Large intestine (tissue), 3 donors: Measurements from ENCODE around the gene RAC3. TPM values are rescaled to one million over a fixed set of nuclear protein-coding genes. Genes with fewer than 3 reads are reported as not detected.
A peak's percentile ranks its signal among the peaks of the same experiment; 100 is the strongest.

ENCODE experiments used
- DNase-seq, 2 donors: peaks; one replicate each; pipeline versions ENCODE4 v3.0.0 to v3.0.0-alpha.2; 2013
- H3K27ac ChIP-seq: one replicate; pipeline ENCODE4 v1.5.1; 2013; ENCODE audit warnings: low read length
- H3K27me3 ChIP-seq: 2 replicates; pipeline ENCODE4 v1.6.1; 2013; ENCODE audit warnings: low read length; ENCODE audit not compliant: control insufficient read depth, insufficient read depth
- H3K36me3 ChIP-seq: 2 replicates; pipeline ENCODE4 v1.6.1; 2013; ENCODE audit warnings: low read length; ENCODE audit not compliant: control insufficient read depth, insufficient read depth
- H3K4me1 ChIP-seq: one replicate; pipeline ENCODE4 v1.6.1; 2013; ENCODE audit warnings: low read length; ENCODE audit not compliant: control insufficient read depth, insufficient read depth
- H3K4me3 ChIP-seq: one replicate; pipeline ENCODE4 v1.5.1; 2013; ENCODE audit warnings: low read length
- H3K9me3 ChIP-seq: one replicate; pipeline ENCODE4 v1.6.1; 2013; ENCODE audit warnings: mild to moderate bottlenecking, low read depth, low read length, moderate library complexity; ENCODE audit not compliant: control insufficient read depth
- WGBS: methylation state at CpG from one replicate; pipeline ENCODE4 v1.1.5; 2013; ENCODE audit warnings: low lambda C conversion rate; ENCODE audit not compliant: insufficient coverage; 5-methylcytosine and 5-hydroxymethylcytosine counted together
- polyA plus RNA-seq: library from polyadenylated mRNA; unstranded; fragments of 120-200 nt; gene quantifications from one replicate; pipeline ENCODE4 v1.2.1, GENCODE V29; 2013

Gene RAC3
- polyA plus RNA-seq, 1 donor: 10.1 TPM

DNA sequence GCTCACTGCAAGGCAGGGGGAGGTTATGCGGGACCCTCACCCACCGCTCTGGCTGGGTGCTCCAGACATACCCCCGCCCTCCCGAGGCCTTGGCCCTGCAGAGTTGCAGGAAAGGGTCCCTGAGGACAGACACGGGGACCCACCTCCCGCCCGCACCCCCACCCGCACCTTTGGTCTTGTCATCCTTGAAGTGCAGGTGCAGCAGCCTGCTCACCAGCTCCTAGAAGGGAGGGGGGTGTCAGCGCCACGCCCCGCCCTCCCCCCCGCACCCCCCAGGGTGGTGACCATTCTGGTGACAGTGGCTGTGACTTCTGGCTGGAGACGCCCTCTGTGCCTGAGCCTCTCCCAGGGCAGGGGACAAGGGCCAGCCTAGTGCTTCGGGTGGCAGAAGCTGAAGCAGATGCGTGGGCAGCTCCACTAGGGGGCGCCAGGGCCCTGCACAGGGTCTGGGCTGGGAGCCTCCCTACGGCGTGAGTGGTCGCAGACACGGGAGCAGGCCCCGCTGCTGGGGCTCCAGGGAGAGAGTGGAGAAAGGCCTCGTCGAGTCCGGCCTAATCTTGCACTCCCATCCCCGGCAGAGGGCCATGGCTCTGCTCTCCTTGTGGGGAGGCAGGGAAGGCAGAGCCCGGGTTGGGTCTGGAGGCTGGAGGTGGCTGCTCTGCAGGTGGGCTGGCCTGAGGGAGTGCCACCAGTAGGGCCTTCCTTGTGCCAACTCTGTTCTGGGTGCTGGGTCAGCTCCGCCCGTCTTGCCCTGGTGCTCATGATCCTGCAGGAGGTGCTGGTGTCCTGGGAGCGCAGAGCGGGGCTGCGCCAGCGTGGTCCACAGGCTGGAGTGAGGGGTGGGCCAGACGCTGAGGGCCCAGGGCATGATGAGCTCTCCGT, 11.5 kb upstream of the RAC3 start:
- peaks cover 23% of the 10 kb centered on the region for H3K4me1 ChIP-seq
- H3K4me3 ChIP-seq: no peak overlapping the region
- H3K9me3 ChIP-seq: no peaks in the 10 kb centered on the region
- H3K27ac ChIP-seq: no peak overlapping the region
- DNase-seq: peak in 1 of 2 donors; percentile 41
- no peaks in the 10 kb centered on the region for H3K27me3 ChIP-seq
- no CpG with 5 or more reads among the region's 34 CpGs for WGBS
- H3K36me3 ChIP-seq: peaks cover 16% of the 10 kb centered on the region

DNA sequence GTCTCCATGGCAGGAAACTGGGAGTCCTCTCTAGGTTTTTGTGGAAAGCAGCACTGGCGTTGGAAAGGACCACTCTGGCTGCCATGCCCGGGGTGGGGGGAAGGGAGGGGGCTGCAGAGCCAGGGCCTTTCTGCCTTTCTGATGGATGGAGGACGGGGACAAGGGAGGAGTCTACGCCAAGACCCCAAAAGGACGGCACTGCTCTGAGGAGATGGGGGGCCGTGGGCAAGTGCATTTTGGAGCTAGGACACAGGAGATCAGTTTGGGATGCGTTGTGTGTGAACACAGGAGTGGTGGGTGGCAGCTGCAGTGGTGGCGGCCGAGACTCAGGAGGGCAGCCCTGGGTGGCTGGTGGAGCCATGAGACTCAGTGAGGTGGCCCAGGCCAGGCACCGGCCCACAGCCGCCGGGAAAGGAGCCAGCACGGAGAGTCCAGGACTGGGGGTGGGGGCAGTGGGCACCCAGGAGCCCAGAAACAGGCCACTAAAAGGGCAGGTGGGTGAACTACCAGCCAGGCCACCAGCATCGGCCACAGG, 10.8 kb upstream of the RAC3 start:
- no peak overlapping the region for H3K4me3 ChIP-seq
- peaks cover 16% of the 10 kb centered on the region for H3K36me3 ChIP-seq
- H3K4me1 ChIP-seq: peaks cover 23% of the 10 kb centered on the region

DNA sequence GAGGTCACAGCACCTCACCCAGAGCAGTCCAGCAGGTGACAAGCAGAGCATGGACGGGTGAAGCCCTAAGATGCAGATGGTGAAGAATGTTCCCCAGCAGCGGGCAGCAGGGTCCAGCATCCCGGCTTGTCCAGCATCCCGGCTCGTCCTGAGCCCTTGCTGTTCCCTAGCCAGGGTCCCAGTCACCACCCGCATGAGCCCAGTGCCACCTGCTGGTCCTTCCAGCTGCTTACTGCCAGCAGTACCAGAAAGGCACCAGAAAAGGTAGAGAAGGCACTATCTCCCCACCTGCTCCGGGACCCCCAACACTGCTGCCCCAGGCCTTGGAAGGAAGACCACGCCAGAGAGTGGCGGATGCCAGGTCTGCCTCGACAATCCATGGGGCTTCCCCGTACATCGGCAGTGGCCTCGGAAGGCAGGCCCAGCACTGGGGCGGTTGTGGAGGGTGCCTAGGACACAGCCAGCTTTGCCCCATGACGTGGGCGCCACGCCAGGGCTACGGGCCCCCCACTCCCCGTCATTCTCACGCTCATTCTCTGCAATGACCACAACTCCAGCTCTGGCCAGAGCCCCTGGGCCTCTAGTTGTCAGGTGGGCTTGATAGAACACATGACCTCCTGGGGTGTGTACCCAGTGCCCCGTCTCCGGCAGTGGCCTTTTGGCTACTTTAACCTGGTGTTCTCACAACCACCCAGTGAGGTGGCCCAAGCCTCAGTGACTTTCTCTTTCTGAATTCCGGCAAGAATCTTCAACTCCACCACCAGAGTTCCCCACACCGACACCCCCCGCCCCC, 10.2 kb upstream of the RAC3 start:
- peak; percentile 53 to 54 for DNase-seq
- Histone ChIP-seq H3K36me3 (peaks cover 20% of the 10 kb centered on the region), H3K4me1 (peaks cover 23% of the 10 kb centered on the region), H3K9me3 (no peaks in the 10 kb centered on the region), H3K4me3 (peak overlapping the region; percentile 97), H3K27me3 (no peaks in the 10 kb centered on the region), H3K27ac (no peak overlapping the region)
- no CpG with 5 or more reads among the region's 25 CpGs for WGBS

More for the DNA sequence above, 10.8 kb upstream of the RAC3 start:
- H3K27ac ChIP-seq: no peak overlapping the region
- no peaks in the 10 kb centered on the region for H3K27me3 ChIP-seq
- no peak for DNase-seq
- WGBS: no CpG with 5 or more reads among the region's 14 CpGs
- no peaks in the 10 kb centered on the region for H3K9me3 ChIP-seq

DNA sequence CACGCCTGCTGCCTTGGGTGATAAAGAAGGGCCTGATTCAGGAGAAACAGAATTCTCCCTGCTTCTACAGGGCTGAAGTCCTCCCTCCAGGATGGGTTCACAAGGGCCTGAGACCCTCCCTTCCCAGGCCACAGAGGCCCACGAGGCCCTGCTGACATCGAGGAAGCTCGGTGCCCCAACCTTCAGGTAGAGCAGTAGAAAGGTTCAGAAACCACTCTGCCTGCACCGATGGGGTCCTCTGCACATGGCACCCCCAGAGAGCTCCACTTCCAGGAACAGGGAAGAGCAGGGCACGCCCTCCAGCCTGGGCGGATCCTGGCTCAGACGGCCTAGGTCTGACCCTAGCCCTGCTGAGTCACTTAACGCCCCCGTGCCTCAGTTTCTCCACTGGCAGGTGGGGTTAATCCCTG, 9.6 kb upstream of the RAC3 start:
- DNase-seq: peak in 1 of 2 donors; percentile 22
- H3K27me3 ChIP-seq: no peaks in the 10 kb centered on the region
- no peaks in the 10 kb centered on the region for H3K9me3 ChIP-seq
- WGBS: no CpG with 5 or more reads among the region's 10 CpGs
- H3K27ac ChIP-seq: no peak overlapping the region
- peaks cover 23% of the 10 kb centered on the region for H3K4me1 ChIP-seq
- peaks cover 22% of the 10 kb centered on the region for H3K36me3 ChIP-seq
- peak overlapping the region; percentile 97 for H3K4me3 ChIP-seq

- Histone ChIP-seq H3K27me3 (no peaks in the 10 kb centered on the region), H3K27ac (no peak within 1 kb of the TSS), H3K9me3 (no peaks in the 10 kb centered on the region), H3K4me1 (peaks cover 23% of the 10 kb centered on the region), H3K4me3 (peak within 1 kb of the TSS; percentile 97), H3K36me3 (peaks cover 27% of the 10 kb centered on the region)
- WGBS: no CpG with 5 or more reads among the region's 64 CpGs
- no peak for DNase-seq
Measured at GRCh38 chr17:82022310-82022980, 9.0 kb upstream of the RAC3 start, which contains the start of gene CENPX. CENPX (minus strand) TSS chr17:82022878; CDS start chr17:82022861, 17 bp downstream.

GRCh38 chr17:82022981-82023446, 8.5 kb upstream of the RAC3 start, which contains the start of gene LRRC45:
LRRC45 (plus strand) TSS chr17:82023305; CDS start chr17:82023644, 339 bp downstream.
- peak within 1 kb of the TSS; percentile 97 for H3K4me3 ChIP-seq
- peaks cover 26% of the 10 kb centered on the region for H3K36me3 ChIP-seq
- H3K27me3 ChIP-seq: no peaks in the 10 kb centered on the region
- no CpG with 5 or more reads among the region's 42 CpGs for WGBS
- no peak within 1 kb of the TSS for H3K27ac ChIP-seq
- H3K4me1 ChIP-seq: peaks cover 23% of the 10 kb centered on the region
- no peaks in the 10 kb centered on the region for H3K9me3 ChIP-seq
- peak; percentile 100 for DNase-seq

DNA sequence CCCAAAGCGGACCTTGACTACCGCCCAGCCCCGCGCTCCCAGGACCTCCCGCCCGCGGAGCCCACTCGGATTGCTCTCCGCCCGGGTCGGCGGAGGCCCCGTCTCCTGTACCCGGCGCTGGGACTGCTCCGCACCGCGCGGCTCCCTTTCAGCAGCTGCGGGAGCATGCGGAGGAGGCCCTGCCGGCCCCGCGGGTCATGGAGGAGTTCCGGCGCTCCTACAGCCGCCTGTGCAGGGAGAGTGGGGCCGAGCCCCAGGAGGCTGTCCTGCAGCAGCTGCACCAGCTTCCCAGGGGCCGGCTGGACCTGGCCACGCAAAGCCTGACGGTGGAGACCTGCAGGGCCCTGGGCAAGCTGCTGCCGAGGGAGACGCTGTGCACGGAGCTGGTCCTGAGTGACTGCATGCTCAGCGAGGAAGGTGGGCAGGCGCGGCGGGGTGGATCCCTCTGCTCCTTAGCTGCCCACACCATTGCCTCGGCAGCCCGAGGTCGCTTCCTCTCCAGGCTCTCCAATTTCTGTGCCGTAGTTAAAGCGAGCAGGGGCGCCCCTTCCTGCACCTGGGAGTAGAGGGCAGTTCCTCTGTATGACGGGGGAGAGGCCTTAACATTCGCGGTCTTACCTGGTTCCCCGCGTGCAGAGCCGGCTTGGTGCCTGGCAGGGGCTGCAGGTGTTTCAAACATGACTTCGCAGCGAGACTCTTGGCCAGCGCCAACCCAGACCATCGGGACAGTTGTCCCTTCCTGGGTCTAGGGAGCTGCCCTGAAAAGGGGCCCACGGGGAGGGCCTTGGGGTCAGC, 7.8 kb upstream of the RAC3 start:
- no peaks in the 10 kb centered on the region for H3K9me3 ChIP-seq
- no peak overlapping the region for H3K27ac ChIP-seq
- peak in 1 of 2 donors; percentile 38 for DNase-seq
- WGBS: no CpG with 5 or more reads among the region's 55 CpGs
- H3K4me3 ChIP-seq: peak overlapping the region; percentile 58
- peaks cover 26% of the 10 kb centered on the region for H3K36me3 ChIP-seq
- H3K27me3 ChIP-seq: no peaks in the 10 kb centered on the region
- peaks cover 23% of the 10 kb centered on the region for H3K4me1 ChIP-seq

- H3K4me1 ChIP-seq: peaks cover 23% of the 10 kb centered on the region
- no peaks in the 10 kb centered on the region for H3K9me3 ChIP-seq
- H3K27ac ChIP-seq: no peak overlapping the region
- no peak for DNase-seq
- no peaks in the 10 kb centered on the region for H3K27me3 ChIP-seq
- H3K4me3 ChIP-seq: no peak overlapping the region
- H3K36me3 ChIP-seq: peaks cover 25% of the 10 kb centered on the region
- WGBS: no CpG with 5 or more reads among the region's 17 CpGs
Measured at GRCh38 chr17:82024859-82025258, 6.6 kb upstream of the RAC3 start.

GRCh38 chr17:82025401-82026107, 5.9 kb upstream of the RAC3 start:
- no CpG with 5 or more reads among the region's 25 CpGs for WGBS
- no peak overlapping the region for H3K27ac ChIP-seq
- DNase-seq: no peak
- H3K4me3 ChIP-seq: no peak overlapping the region
- no peaks in the 10 kb centered on the region for H3K27me3 ChIP-seq
- H3K4me1 ChIP-seq: peaks cover 23% of the 10 kb centered on the region
- H3K36me3 ChIP-seq: peaks cover 25% of the 10 kb centered on the region
- no peaks in the 10 kb centered on the region for H3K9me3 ChIP-seq
